CD4-positive, alpha-beta memory T cell (primary cell): ENCODE measurements around the gene XPO5. TPM values are rescaled to one million over a fixed set of nuclear protein-coding genes. Genes with fewer than 3 reads are reported as not detected.

Source experiments
- CTCF ChIA-PET: fragments of 350-600 bp; sonication (Branson Sonifier 250); formaldehyde crosslinking; loops from one replicate; lab custom pipeline; 2021; ENCODE audit warnings: inconsistent platforms; ENCODE audit not compliant: partially characterized antibody; lab: Charles Lee
- POLR2A ChIA-PET: fragments of 350-600 bp; sonication (Branson Sonifier 250); formaldehyde crosslinking; loops from one replicate; lab custom pipeline; 2021; ENCODE audit not compliant: partially characterized antibody; lab: Charles Lee
- DNase-seq, 5 donors: peaks; one replicate each; pipeline versions ENCODE4 v3.0.0 to v3.0.0-alpha.2; 2020 to 2022; ENCODE audit warnings: mixed read lengths in 1 of 5
- H3K27ac ChIP-seq: one replicate; pipeline ENCODE4 v1.7.0; 2013; ENCODE audit warnings: low read depth, low read length
- H3K27me3 ChIP-seq: 2 replicates; pipeline ENCODE4 v1.7.0; 2013; ENCODE audit warnings: mild to moderate bottlenecking, low read length, moderate library complexity; ENCODE audit not compliant: insufficient read depth
- H3K36me3 ChIP-seq: 2 replicates; pipeline ENCODE4 v1.7.0; 2013; ENCODE audit warnings: mild to moderate bottlenecking, low read length, moderate library complexity; ENCODE audit not compliant: insufficient read depth
- H3K4me1 ChIP-seq: 2 replicates; pipeline ENCODE4 v1.7.0; 2013; ENCODE audit warnings: mild to moderate bottlenecking, low read length, moderate library complexity; ENCODE audit not compliant: insufficient read depth
- H3K4me3 ChIP-seq, 2 donors: one replicate each; pipeline ENCODE4 v1.7.0; 2013; ENCODE audit warnings: low read length in 2 of 2, mild to moderate bottlenecking in 1 of 2
- H3K9me3 ChIP-seq, 2 donors: one replicate each; pipeline ENCODE4 v1.7.0; 2013; ENCODE audit warnings: low read length in 2 of 2, control low read depth in 1 of 2; ENCODE audit not compliant: control insufficient read depth in 1 of 2
- H3K27ac Mint-ChIP-seq, 7 donors: one replicate each; pipeline ENCODE4 v1.8.0; 2020 to 2021; ENCODE audit warnings: mixed read lengths in 7 of 7, mild to moderate bottlenecking in 6 of 7, inconsistent platforms in 3 of 7, moderate library complexity in 3 of 7
- H3K27me3 Mint-ChIP-seq, 2 donors: one replicate each; pipeline ENCODE4 v1.8.0; 2020 to 2021; ENCODE audit warnings: mixed read lengths in 2 of 2
- H3K36me3 Mint-ChIP-seq, 2 donors: one replicate each; pipeline ENCODE4 v1.8.0; 2020 to 2021; ENCODE audit warnings: mixed read lengths in 2 of 2, inconsistent platforms in 1 of 2, mild to moderate bottlenecking in 1 of 2
- H3K4me1 Mint-ChIP-seq, 4 donors: one replicate each; pipeline ENCODE4 v1.8.0; 2020 to 2021; ENCODE audit warnings: mixed read lengths in 4 of 4, mild to moderate bottlenecking in 1 of 4
- H3K4me3 Mint-ChIP-seq, 8 donors: one replicate each; pipeline ENCODE4 v1.8.0; 2020 to 2021; ENCODE audit warnings: mixed read lengths in 8 of 8, mild to moderate bottlenecking in 7 of 8, moderate library complexity in 6 of 8, inconsistent platforms in 3 of 8
- H3K9me3 Mint-ChIP-seq, 8 donors: one replicate each; pipeline ENCODE4 v1.8.0; 2020 to 2021; ENCODE audit warnings: mixed read lengths in 8 of 8, mild to moderate bottlenecking in 5 of 8, inconsistent platforms in 3 of 8, moderate library complexity in 1 of 8
- intact Hi-C: fragments of 100-400 bp; cut with micrococcal nuclease; formaldehyde crosslinking; loops from one replicate; pipeline ENCODE4 v1.15.1; 2023
- polyA plus RNA-seq, 2 donors: library from polyadenylated mRNA; unstranded; fragments of 300-500 nt; fragmentation: Illumina TruSeq; gene quantifications; one replicate each; pipeline ENCODE4 v1.2.3, GENCODE V29; 2021
- total RNA-seq, 2 experiments: library from RNA; stranded (reverse); gene quantifications; one replicate each; pipeline ENCODE4 v1.2.3, GENCODE V29; 2021

XPO5 gene
- total and polyA plus RNA-seq, 4 experiments from 2014 or later: 5.2 to 43.4 (median 26.5) TPM

DNA sequence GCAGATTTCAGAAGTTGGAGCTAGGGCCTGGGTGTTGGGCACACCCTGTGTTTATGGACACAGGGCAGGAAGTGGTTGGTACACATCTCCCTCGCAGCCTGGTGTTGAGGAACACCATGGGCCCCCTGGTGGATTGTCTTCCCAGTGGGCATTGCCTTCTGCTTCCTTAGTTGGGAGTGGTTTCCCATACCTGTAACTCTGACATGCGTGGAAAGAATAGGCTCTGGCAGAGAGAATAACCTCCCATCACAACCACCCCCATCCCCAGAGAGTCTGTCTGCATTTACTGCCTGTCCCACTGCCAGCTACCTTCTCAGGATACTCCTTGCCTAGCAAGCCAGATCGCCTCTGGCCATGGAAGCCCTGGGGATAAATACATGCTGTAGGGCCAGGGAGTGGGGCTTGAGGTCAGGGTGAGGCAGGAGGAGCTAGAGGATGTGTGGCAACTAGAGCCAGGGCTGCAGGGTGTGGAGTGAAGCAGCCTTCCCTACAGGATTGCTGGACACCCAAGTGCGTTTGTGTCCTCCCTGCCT lies 80.4 kb downstream of the XPO5 start:
- peak in 3 of 5 donors; percentile 32 to 41 (median 37) for DNase-seq
- Histone ChIP-seq H3K4me3 (no peak overlapping the region), H3K9me3 (no peaks in the 10 kb centered on the region), H3K27ac (peak overlapping the region; percentile 8), H3K27me3 (no peaks in the 10 kb centered on the region), H3K4me1 (peaks cover 33% of the 10 kb centered on the region), H3K36me3 (peaks cover 24% of the 10 kb centered on the region)
- Mint-ChIP-seq H3K4me3 (peak overlapping the region in 7 of 8 donors; percentile 44 to 82 (median 63)), H3K36me3 (peaks cover 8 to 28% of the 10 kb centered on the region in 2 donors), H3K27me3 (no peaks in the 10 kb centered on the region), H3K4me1 (peaks cover 20 to 37% (median 27%) of the 10 kb centered on the region in 4 donors), H3K9me3 (no peaks in the 10 kb centered on the region), H3K27ac (peak overlapping the region; percentile 85 to 96 (median 92))
- intact Hi-C loops: loop anchor here (1.0 kb wide), 1 partner anchor 41 kb away; no protein-coding TSS in a partner anchor
- POLR2A ChIA-PET: interaction anchor here (0.9 to 4.7 kb wide), 7 partner anchors 9 to 68 kb away, joined by 3 to 33 read pairs (median 7); partner anchors contain the start of genes ABCC10, DLK2, LRRC73 and POLR1C
- CTCF ChIA-PET: interaction anchor here (0.7 to 9.1 kb wide), 20 partner anchors 9 to 531 kb away, joined by 3 to 108 read pairs (median 4); partner anchors contain the start of genes ABCC10, CRIP3, DLK2 and POLR1C

DNA sequence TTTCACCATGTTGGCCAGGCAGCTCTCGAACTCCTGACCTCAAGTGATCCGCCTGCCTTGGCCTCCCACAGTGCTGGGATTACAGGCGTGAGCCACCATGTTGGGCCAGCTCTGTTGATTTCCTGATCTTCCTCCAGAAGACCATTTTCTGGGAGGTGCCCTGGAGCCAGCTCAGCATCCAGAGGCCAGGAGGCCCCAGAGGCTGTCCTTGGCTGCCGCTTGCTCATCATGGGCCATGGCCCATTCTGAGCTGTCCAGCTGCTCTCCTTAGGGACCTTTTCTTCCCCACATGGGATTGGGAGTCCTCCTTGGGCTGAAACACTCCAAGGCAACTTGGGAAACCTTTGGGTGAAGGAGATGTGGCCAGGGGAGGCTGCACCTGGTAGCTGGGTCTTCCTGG lies 81.1 kb downstream of the XPO5 start:
- H3K4me1 ChIP-seq: peaks cover 33% of the 10 kb centered on the region
- Mint-ChIP-seq H3K4me3 (peak overlapping the region in 4 of 8 donors; percentile 44 to 82 (median 62)), H3K9me3 (peaks cover 0 to 2% (median 0%) of the 10 kb centered on the region in 8 donors), H3K27me3 (no peaks in the 10 kb centered on the region), H3K36me3 (peaks cover 4 to 24% of the 10 kb centered on the region in 2 donors), H3K27ac (peak overlapping the region; percentile 85 to 96 (median 92)), H3K4me1 (peaks cover 25 to 37% (median 28%) of the 10 kb centered on the region in 4 donors)
- intact Hi-C loops: loop anchor here (1.0 kb wide), 1 partner anchor 40 kb away; no protein-coding TSS in a partner anchor
- CTCF ChIA-PET: interaction anchor here (0.7 to 9.1 kb wide), 18 partner anchors 10 to 531 kb away, joined by 3 to 108 read pairs (median 5); partner anchors contain the start of genes ABCC10, CRIP3, DLK2 and POLR1C
- H3K4me3 ChIP-seq: no peak overlapping the region
- H3K36me3 ChIP-seq: peaks cover 17% of the 10 kb centered on the region
- no peaks in the 10 kb centered on the region for H3K27me3 ChIP-seq
- H3K9me3 ChIP-seq: no peaks in the 10 kb centered on the region
- POLR2A ChIA-PET: interaction anchor here (0.6 to 4.7 kb wide), 7 partner anchors 9 to 111 kb away, joined by 3 to 33 read pairs (median 7); partner anchors contain the start of genes DLK2, LRRC73, POLR1C and TJAP1
- no peak for DNase-seq
- H3K27ac ChIP-seq: peak overlapping the region; percentile 8

DNA sequence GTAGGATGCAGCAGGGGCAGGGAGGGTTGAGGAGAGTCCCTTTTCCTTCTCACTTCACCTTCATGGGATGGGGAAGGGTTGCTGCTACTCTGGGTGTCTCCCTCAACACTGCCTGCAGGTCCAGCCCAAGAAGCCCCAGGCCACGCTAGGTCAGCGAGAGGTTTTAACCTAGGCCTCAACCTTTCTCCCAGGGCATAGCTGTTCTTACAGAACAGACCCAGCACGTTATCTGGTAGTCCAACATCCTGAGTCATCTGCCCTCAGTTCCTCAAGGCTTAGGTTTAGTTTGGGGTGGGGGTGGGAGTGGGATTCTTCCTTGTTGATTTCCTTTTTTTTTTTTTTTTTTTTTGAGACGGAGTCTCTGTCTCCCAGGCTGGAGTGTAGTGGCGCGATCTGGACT lies 81.5 kb downstream of the XPO5 start:
- Mint-ChIP-seq H3K36me3 (peaks cover under 1 to 20% of the 10 kb centered on the region in 2 donors), H3K27ac (peak overlapping the region in 6 of 7 donors; percentile 41 to 92 (median 79)), H3K9me3 (peaks cover 0 to 2% (median 0%) of the 10 kb centered on the region in 8 donors), H3K4me3 (peak overlapping the region in 2 of 8 donors; percentile 41 to 43), H3K27me3 (no peaks in the 10 kb centered on the region), H3K4me1 (peaks cover 25 to 37% (median 29%) of the 10 kb centered on the region in 4 donors)
- H3K27me3 ChIP-seq: no peaks in the 10 kb centered on the region
- intact Hi-C loops: no loop called here
- no peaks in the 10 kb centered on the region for H3K9me3 ChIP-seq
- H3K27ac ChIP-seq: peak overlapping the region; percentile 8
- peaks cover 13% of the 10 kb centered on the region for H3K36me3 ChIP-seq
- ChIA-PET POLR2A (interaction anchor here (0.6 to 4.7 kb wide), 6 partner anchors 12 to 110 kb away, joined by 3 to 33 read pairs (median 8); partner anchors contain the start of genes DLK2, LRRC73, POLR1C and TJAP1), CTCF (interaction anchor here (0.5 to 9.1 kb wide), 15 partner anchors 10 to 231 kb away, joined by 3 to 108 read pairs (median 5); partner anchors contain the start of genes ABCC10, CRIP3, DLK2 and POLR1C)
- no peak overlapping the region for H3K4me3 ChIP-seq
- DNase-seq: no peak
- H3K4me1 ChIP-seq: peaks cover 33% of the 10 kb centered on the region

DNA sequence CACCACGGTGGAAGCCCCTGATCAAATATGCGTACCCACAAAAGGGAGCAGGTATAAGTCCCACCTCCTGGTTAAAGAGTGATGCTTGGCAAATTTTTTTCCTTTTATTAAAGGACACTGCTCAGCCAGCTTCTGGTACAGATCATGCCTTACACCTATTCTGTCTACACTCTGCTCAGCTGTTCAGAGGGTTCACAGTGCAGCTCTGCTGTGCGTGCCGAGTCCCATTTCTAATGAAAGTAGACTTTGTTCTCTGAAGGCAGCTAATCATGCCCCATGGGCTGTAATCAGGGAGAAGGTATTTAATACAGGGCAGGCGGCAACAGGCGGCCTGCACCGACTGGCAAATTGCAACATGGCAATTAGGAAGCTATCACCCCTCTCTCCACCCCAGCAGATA lies 82.0 kb downstream of the XPO5 start:
- POLR2A ChIA-PET: interaction anchor here (1.3 to 4.7 kb wide), 4 partner anchors 16 to 38 kb away, joined by 3 to 33 read pairs (median 11); partner anchors contain the start of genes DLK2, LRRC73, POLR1C and TJAP1
- no peaks in the 10 kb centered on the region for H3K27me3 ChIP-seq
- Mint-ChIP-seq H3K4me1 (peaks cover 25 to 41% (median 31%) of the 10 kb centered on the region in 4 donors), H3K9me3 (peaks cover 0 to 2% (median 0%) of the 10 kb centered on the region in 8 donors), H3K36me3 (peaks cover 4 to 21% of the 10 kb centered on the region in 2 donors), H3K27me3 (no peaks in the 10 kb centered on the region), H3K4me3 (peak overlapping the region in 2 of 8 donors; percentile 41 to 43), H3K27ac (peak overlapping the region in 5 of 7 donors; percentile 41 to 92 (median 77))
- no peak for DNase-seq
- intact Hi-C loops: no loop called here
- peaks cover 33% of the 10 kb centered on the region for H3K4me1 ChIP-seq
- no peaks in the 10 kb centered on the region for H3K9me3 ChIP-seq
- peak overlapping the region; percentile 8 for H3K27ac ChIP-seq
- H3K4me3 ChIP-seq: no peak overlapping the region
- CTCF ChIA-PET: interaction anchor here (0.5 to 9.1 kb wide), 7 partner anchors 11 to 231 kb away, joined by 3 to 108 read pairs (median 6); partner anchors contain the start of gene DLK2
- H3K36me3 ChIP-seq: peaks cover 8% of the 10 kb centered on the region

DNA sequence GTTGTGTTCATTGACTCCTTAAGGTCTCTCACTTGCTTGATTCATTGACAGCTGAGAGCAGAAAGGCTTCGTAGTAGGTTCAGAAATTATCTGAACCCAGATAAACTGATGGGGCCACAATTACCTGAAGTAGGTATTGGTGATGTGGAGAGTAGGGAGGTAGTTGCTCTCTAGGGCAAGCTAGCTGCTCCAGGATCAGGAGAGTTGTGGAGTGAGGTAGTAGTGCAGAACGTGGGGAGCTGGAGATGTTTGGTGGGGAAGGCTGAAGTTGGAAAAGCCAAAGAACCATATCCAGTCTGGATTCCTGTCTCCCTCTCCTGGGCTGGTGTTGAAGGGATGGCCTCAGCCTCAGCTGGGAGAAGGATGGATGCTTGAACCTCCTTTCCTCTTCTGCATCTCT lies 82.6 kb downstream of the XPO5 start:
- H3K27ac Mint-ChIP-seq: peak overlapping the region; percentile 11 to 83 (median 32)
- Histone ChIP-seq H3K9me3 (no peaks in the 10 kb centered on the region), H3K27ac (no peak overlapping the region), H3K4me3 (no peak overlapping the region), H3K36me3 (peaks cover 2% of the 10 kb centered on the region), H3K27me3 (no peaks in the 10 kb centered on the region), H3K4me1 (peaks cover 33% of the 10 kb centered on the region)
- ChIA-PET POLR2A (interaction anchor here (1.1 to 4.7 kb wide), 3 partner anchors 15 to 38 kb away, joined by 4 to 33 read pairs (median 15); partner anchors contain the start of genes DLK2, LRRC73 and TJAP1), CTCF (interaction anchor here (2.4 to 9.1 kb wide), 3 partner anchors 11 to 132 kb away, joined by 7 to 108 read pairs (median 30); partner anchors contain the start of gene DLK2)
- no peak for DNase-seq
- peaks cover 0 to 2% (median 0%) of the 10 kb centered on the region in 8 donors for H3K9me3 Mint-ChIP-seq
- H3K4me3 Mint-ChIP-seq: no peak overlapping the region
- no peaks in the 10 kb centered on the region for H3K27me3 Mint-ChIP-seq
- intact Hi-C loops: no loop called here
- peaks cover 4 to 16% of the 10 kb centered on the region in 2 donors for H3K36me3 Mint-ChIP-seq
- peaks cover 25 to 42% (median 31%) of the 10 kb centered on the region in 4 donors for H3K4me1 Mint-ChIP-seq

DNA sequence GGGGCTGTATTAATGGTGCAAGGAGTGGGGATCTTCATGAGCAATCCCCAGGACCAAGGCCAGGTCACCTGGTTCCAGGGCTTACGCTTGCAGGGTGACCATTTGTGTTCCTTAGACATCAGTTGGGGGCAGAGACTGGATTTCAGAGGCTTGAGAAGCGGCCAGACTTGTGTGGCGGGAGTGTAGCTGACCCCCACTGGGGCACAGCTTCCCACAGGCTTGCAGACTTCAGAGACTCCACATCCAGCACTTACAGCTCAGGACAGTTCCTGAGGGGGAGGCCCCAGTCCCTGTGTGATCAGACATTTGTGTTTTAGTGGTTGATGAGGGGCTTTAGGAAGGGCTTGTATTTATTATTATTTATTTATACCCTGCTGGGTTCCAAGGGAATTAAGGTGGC lies 83.2 kb downstream of the XPO5 start:
- Histone ChIP-seq H3K4me1 (peaks cover 33% of the 10 kb centered on the region), H3K36me3 (no peaks in the 10 kb centered on the region), H3K27ac (no peak overlapping the region), H3K4me3 (no peak overlapping the region), H3K27me3 (no peaks in the 10 kb centered on the region), H3K9me3 (no peaks in the 10 kb centered on the region)
- peak overlapping the region in 6 of 7 donors; percentile 19 to 60 (median 58) for H3K27ac Mint-ChIP-seq
- H3K4me3 Mint-ChIP-seq: peak overlapping the region in 1 of 8 donors; percentile 50
- intact Hi-C loops: no loop called here
- H3K9me3 Mint-ChIP-seq: peaks cover 0 to 2% (median 0%) of the 10 kb centered on the region in 8 donors
- H3K27me3 Mint-ChIP-seq: no peaks in the 10 kb centered on the region
- peaks cover 4 to 16% of the 10 kb centered on the region in 2 donors for H3K36me3 Mint-ChIP-seq
- H3K4me1 Mint-ChIP-seq: peaks cover 25 to 42% (median 31%) of the 10 kb centered on the region in 4 donors
- no peak for DNase-seq
- POLR2A ChIA-PET: interaction anchor here (1.1 to 4.7 kb wide), 4 partner anchors 15 to 38 kb away, joined by 4 to 33 read pairs (median 10); partner anchors contain the start of genes DLK2, LRRC73 and TJAP1
- CTCF ChIA-PET: interaction anchor here (5.0 to 9.1 kb wide), 2 partner anchors 12 to 37 kb away, joined by 30 to 108 read pairs; partner anchors contain the start of gene DLK2
